Endothelial cell of hepatic sinusoid (primary cell): ENCODE measurements around the gene TATDN3.
"Not testable (repeated sequence)": the region's sequence is repeated elsewhere in the genome, so short reads cannot be mapped to it uniquely, and the experiment has no call there.

Source experiments
- in situ Hi-C: cut with HindIII; loops from 2 replicates; pipeline ENCODE4 v1.10.0; 2017; ENCODE audit warnings: low sequenced_read_pairs

The TATDN3 gene

DNA sequence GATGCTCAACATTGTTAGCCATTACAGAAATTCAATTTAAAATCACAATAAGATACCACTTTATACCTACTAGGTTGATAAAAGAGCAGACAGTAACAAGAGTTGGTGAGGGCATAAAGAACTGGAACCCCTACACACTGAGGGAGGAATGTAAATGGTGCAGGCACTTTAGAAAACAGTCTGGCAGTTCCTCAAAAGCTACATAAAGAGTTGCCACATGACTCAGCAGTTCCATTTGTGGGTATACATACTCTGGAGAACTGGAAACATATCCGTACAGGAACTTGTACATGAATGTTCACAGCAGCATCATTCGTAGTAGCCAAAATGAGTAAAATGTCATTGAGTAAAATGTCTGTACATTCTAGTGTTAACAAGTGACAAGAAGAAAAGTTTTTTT is 17.1 kb upstream of the TATDN3 start:
- in situ Hi-C loops: no loop called here

DNA sequence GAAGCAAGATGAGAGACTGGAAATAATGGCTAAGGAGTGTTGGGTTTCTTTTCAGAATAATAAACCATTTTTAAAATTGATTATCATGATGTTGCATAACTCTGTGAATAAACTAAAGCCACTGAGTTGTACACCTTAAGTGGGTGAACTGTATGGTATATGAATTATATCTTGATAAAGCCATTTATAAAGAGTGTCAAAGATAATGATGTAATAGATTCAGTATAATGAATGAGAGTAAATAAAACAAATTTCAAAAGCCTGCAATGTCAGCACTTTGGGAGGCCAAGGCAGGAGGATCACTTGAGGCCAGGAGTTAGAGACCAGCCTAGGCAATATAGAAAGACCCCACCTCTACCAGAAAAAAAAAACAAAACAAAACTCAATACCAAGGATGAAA is 16.5 kb upstream of the TATDN3 start:
- in situ Hi-C loops: no loop called here

DNA sequence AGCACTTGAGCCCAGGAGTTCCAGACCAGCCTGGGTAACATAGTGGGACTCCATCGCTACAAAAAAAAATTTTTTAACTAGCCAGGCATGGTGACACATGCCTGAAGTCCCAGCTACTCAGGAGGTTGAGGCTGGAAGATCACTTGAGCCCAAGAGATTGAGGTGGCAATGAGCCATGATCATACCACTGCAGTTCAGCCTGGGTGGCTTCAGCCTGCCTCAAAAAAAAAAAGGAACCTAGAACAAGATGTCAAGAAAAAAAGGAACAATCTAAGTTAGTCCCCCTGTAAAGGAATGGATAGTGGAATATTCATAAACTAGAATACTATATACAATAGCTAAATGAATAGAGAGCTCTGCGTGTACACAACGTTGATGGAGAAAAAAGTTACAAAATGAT is 14.5 kb upstream of the TATDN3 start:
- in situ Hi-C loops: no loop called here

DNA sequence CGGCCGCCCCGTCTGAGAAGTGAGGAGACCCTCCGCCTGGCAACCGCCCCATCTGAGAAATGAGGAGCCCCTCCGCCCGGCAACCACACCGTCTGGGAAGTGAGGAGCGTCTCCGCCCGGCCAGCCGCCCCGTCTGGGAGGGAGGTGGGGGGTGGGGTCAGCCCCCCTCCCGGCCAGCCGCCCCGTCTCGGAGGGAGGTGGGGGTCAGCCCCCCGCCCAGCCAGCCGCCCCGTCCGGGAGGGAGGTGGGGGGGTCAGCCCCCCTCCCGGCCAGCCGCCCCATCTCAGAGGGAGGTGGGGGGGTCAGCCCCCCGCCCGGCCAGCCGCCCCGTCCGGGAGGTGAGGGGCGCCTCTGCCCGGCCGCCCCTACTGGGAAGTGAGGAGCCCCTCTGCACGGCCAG is 12.6 kb upstream of the TATDN3 start:
- in situ Hi-C loops: not testable (repeated sequence)

DNA sequence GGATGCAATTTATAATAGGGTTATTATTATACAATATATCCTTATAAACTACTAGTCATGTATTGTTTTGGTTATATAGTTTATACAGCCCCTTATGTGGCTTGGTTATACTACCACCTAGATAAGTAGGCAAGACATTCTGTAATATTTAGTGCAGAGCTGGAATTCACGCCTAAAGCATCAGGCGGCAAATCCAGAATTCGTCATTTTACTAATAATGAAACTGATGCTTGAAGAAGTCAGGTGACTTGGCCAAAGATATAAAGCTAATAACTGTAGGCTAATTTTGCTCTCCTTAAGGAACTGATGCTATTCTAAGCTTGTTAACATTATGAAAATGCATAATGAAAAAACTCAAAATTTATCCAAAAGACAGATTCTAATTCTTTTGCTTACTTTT is 10.9 kb upstream of the TATDN3 start:
- in situ Hi-C loops: loop anchor here (5.0 kb wide), 2 partner anchors 52 to 83 kb away; partner anchors contain the start of gene BATF3

DNA sequence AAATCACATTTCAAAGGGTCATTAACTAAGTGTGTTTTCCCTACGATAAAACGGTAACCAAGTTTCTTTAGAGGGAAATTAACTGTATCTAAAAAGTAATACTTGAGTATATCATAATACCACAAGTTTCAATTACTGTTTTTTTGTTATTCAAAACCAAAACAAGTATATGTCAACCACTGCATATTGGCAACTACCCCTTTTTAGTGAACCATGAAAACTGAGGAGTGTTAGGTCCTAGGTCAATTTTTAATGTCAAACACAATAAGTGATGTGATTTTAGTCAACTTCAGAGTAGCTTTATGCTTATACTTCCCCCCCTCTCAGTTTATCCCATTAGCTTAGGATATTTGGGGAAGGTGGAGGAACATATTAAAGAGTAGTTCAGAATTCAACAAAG is 10.5 kb upstream of the TATDN3 start:
- in situ Hi-C loops: loop anchor here (5.0 kb wide), 2 partner anchors 51 to 84 kb away; partner anchors contain the start of gene BATF3

DNA sequence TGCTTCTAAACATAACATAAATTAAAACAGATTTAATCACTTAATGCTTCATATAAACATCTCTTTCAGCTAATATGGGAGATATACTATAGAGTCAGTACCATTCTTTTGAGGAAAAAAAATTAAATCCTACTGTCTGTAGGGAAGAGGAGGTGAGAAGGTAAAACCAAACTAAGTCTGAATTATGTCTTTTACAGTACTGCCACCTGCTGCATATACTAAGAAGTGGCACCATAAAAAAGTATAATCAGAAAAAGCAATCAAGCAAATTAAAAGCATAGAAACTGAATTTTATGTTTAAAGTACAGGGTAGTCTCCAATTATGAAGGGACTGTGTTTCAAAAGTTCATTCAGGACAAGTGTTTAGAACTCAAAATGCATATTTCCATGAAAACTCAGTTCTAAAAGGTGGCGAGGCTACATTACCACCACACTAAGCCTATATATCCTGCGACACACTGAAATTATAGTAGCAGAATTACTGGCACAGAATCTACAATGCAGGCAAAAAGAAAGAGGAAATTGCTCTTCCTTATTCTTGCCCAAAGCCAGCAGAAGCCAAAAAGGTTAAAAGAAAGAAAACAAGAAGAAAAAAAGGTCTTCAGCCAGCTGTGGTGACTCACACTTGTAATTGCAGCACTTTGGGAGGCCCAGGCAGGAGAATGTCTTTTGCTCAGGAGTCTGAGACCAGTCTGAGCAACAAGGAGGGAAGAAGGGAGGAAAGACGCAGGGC is 9.1 kb upstream of the TATDN3 start:
- in situ Hi-C loops: loop anchor here (5.0 kb wide), 2 partner anchors 50 to 85 kb away; partner anchors contain the start of gene BATF3

DNA sequence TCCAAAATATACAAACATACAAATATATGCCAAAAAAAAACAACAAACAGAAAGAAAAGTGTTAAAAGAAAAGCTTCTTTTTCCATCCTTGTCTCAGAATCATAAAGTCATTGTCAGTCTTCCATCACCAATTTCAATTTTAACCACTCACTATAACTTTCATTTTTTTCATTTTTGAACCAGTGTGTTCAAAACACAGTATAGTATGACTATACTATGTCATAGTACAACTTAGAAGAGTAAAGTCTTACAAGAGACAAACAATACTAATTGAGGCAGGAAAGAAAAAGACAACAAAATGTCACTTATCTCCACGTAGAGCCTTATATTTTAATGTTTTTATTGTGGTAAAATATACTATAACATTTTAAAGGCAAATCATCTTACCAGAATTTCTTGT is 7.7 kb upstream of the TATDN3 start:
- in situ Hi-C loops: loop anchor here (5.0 kb wide), 2 partner anchors 48 to 87 kb away; partner anchors contain the start of gene BATF3

DNA sequence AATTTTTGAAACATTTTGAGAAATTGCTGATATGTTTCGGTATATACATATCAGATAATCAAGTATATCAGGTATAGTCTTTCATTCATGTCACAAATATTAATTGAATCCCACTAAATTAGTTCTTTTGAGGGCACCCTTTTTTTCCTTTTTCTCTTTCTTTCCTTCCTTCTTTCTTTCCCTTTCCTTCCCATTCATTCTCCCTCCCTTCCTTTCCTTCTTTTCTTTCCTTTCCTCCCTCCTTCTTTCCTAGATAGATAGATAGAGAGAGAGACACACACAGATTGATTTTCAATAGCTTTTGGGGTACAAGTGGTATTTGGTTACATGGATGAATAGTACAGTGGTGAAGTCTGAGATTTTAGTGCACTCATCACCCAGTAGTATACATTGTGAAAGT is 5.8 kb upstream of the TATDN3 start:
- in situ Hi-C loops: no loop called here

DNA sequence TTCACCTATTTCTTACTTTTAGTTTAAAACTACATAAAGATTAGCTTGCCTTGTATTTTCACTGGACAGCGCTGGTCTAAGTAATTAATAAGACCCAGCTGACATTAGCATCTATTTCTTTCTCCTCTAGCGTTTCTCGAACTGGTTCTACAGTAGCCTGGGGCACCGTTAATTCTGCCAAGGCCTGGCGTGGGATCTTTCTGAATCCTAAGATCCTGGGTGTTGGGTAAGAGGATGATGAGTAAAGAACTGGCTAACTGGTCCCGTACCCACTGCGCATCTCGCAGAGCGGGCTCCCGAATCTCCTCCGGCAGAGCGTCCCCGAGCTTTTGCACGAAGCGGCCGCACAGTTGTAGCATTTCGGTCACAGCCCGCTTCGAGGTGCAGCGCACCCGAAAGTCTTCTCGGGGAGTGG is 426 bp upstream of the TATDN3 start:
- in situ Hi-C loops: no loop called here

DNA sequence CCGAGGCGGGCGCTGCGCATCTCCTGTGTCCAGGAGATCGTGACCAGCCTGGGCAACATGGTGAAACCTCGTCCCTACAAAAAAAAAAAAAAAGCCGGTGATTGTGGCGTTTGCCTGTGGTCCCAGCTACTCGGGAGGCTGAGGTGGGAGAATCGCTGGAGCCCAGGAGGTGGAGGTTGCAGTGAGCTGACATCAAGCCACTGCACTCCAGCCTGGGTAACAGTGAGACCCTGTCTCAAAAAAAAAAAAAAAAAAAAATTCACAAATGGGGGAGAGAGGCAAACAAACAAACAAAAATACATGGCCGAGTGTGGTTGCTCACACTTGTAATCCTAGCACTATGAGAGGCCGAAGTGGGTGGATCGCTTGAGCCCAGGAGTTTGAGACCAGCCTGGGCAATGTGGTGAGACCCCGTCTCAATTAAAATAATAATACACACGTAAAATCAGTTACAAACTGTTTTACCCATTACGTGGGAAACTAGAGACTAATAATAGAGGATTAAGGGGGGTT is 758 bp downstream of the TATDN3 start:
- in situ Hi-C loops: no loop called here

DNA sequence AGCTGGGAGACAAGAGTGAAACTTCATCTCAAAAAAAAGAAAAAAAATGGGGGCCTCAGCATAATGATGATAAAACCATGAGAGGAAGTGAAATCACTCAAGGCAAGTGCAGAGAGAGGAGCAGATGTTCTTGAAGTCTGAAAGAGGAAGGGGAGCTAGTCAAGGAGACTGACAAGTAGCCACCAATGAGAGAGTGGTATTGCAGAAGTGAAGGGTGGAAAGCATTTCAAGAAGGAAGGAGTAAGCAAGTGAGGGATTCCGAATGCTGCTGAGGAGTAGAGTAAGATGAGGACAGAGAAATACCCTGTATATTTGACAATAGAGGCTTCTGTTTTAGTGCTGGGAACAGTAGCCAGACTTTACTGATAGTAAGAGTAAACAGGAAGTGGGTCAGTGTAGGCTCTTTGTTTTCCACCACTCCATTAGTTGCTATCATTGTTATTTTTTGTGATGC is 2.9 kb downstream of the TATDN3 start:
- in situ Hi-C loops: no loop called here

DNA sequence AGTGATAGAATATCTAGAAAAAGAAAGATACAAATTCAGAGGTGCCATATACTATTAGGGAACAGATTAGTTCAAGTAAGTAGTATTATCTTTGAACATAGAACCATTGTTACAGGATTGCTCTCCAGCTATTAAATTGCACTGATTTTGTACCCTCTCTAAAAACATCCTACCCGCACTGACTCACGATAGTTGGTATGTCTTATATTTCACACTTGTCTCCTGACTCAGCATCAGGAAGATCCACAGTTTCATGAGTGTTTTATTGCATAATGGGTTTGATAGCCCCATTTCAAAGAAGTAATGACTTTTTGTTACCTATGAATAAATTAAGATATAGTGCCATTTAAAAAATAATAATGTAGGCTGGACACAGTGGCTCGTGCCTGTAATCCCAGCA is 6.0 kb downstream of the TATDN3 start:
- in situ Hi-C loops: no loop called here

DNA sequence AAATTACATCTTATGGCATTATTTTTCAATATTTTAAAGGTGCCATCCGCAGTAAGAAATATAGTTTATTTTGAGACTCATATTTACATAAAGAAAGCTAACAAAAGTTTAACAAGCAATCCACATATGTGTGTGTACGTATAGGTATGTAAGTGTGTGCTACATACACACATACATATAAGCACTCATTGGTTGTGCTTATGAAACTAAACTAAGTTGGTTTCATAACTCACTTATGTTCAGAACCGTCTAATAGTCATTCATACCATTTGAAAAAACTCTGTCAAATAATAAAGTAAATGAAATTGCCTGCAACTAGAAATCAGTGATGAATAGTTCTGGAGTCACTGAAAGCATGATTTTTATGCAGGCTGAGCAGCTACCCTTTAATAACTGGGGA is 14.1 kb downstream of the TATDN3 start:
- in situ Hi-C loops: no loop called here

DNA sequence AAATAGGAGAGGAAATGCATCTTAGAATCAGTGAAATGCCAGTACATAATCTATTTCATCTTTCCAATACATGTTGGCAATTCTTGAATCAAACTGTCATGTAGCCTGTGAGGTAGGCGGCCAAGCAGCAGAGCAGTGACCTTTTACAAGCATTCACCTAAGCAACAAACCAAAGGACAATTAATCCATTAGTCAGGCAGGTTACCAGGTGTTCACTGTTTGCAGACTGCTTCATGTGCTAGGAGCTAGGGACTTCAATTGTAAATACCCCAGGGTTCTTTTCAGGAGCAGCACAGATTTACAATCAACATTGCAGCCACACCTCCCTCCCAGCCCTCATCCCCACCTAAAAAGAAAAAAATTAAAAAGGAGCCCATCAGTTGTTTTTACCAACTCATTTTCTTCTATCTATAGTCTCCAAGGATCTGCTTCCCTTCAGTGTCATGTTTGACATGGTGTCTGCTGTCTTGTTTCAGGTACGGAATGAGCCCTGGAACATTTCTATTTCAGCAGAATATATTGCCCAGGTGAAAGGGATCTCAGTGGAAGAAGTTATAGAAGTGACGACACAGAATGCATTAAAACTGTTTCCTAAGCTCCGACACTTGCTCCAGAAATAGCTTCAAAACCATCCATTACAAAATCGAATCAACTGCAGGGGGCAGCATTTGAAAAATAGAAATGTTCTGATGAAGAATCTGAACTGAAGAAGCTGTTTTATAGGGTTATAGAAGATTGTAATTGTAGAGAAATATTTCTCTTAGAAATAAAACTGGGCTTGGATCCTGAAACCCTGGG is 23.0 kb downstream of the TATDN3 start:
- in situ Hi-C loops: no loop called here

DNA sequence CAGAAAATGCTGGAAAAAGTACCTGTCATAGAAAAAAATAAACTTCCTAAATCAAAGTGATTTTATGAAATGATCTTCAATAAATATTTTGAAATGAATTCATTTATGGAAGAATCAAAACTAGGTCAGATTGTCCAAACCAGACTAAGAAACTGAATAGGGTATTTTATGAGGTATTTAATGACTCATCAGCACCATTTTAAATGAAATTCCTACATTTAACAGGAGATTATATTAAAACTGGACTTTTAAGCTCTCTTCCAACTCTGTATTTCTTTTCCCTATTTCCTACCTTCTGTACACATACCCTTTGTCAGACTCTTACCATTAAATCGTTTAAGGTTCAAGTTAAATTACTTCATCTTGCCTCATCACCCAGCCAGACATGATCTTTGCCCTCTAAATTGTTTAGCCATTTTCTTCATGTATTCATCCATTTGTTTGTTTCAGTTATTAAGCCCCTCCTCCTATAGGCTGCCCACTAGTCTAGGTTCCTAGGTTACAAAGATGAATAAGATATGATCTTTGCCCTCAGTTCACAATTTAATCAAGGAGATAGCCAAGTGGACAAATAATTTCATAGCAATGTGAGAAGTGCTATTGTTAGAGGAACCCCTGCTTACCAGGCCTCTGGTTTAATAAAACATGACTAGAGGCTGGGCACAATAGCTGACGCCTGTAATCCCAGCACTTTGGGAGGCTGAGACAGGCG is 25.0 kb downstream of the TATDN3 start:
- in situ Hi-C loops: no loop called here

DNA sequence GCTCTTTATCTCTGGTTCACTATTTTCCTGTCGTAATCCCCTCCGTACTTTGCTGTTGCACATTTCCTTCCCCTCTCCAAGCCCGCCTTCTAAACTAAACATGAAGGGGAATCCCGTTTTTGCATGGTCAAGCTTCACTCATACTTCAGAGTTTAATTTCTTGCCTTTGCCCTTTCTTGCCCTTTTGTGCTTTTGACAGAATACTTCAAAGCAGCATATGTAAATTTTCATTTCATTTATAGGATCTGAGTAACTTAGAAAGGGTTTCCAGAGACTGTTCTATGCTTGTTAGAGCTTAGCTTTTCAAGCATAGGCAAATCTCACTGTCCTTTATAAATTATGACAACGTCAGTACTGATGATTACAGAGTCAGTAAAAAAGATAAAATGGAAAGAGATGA is 28.0 kb downstream of the TATDN3 start:
- in situ Hi-C loops: no loop called here

DNA sequence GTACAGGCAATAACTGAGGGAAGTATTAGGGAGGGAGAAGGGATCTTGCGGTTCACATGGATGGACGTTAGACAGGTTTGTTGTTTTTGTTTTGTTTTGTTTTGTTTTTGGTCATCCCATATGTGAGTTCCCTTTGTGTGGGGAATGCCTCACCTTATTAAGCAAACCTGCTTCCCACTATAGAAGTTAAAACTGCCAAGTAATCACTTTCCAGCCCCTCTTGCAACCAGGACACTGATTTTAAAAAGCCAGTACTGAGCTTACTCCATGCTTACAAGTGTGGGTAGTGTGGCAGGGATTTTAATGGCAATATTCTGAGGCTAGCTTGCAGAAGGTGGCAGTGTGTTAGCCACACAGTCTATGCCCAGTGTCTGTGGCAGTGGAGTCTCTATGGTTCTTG is 29.3 kb downstream of the TATDN3 start:
- in situ Hi-C loops: no loop called here

DNA sequence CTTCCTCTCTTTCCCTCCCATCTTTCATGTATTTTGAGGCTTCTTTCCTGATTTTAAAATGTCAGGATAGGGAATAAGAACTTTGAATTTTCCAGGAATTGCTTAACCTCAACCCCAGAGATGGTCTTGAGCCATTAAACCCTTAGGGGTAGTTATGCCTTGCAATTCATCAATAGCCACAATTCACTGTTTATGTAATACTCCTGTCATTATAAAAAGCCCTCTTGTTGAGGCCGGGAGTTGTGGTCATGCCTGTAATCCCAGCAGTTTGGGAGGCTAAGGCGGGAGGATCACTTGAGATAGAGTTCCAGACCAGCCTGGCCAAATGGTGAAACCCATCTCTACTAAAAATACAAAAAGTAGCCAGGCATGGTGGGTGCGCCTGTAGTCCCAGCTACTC is 31.3 kb downstream of the TATDN3 start:
- in situ Hi-C loops: no loop called here

DNA sequence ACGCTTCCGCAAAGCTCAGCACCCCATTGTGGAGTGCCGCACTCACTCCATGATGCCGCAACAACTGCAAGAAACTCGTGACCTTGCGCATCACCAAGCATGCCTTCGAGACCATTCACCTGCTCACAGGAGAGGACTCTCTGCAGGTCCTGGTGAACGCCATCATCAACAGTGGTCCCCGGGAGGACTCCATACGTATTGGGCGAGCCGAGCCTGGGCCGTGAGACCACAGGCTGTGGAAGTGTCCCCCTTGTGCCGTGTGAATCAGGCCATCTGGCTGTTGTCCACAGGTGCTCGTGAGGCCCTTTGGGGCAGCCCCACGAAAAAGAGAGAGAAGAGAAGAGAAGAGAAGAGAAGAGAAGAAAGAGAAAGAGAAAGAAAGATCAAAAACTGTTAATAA is 32.5 kb downstream of the TATDN3 start:
- in situ Hi-C loops: no loop called here

DNA sequence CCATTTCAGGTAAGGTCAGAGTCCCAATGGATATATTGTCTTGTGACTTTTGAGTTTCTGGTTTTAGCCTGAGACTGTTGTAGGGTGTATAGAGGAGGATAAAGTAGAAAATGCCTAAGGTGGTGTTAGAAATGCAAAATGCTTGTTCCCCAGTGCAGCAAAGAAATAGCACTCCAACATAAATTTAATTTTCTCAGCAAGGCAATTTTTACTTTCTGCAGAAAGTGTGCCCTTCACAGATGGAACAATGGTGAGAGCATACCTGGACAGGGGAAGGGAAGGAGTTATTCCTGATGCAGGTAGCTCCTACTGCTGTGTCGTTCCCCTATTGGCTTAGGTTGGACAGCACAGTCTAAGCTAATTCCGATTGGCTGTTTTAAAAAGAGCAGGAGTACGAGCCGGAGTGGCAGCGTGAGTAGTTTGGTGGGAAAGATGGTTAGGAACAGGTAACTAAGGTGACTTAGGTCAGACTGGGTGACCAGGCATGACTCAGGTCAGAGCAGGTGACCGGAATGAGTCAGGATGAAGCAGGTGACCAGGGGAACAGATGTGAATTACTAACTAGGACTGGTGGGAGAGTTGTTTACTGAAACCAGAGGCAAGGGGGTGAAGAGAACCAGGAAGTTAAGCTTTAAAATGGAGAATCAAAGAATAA is 34.2 kb downstream of the TATDN3 start:
- in situ Hi-C loops: no loop called here
